Raji (cell line): ENCODE results near the gene SLC25A46.

ENCODE experiments used
- POLR2A ChIP-seq: IDR thresholded peaks from 2 replicates; pipeline ENCODE4 v1.6.1; 2011; ENCODE audit warnings: low read depth, low read length, control low read depth; ENCODE audit not compliant: insufficient read depth

Gene SLC25A46

GRCh38 chr5:110738812-110739651 is at the start of gene SLC25A46:
Gene SLC25A46 (plus strand): TSS chr5:110739007. CDS start chr5:110739120, 113 bp downstream.
- TF ChIP-seq POLR2A = peak; percentile 86

DNA sequence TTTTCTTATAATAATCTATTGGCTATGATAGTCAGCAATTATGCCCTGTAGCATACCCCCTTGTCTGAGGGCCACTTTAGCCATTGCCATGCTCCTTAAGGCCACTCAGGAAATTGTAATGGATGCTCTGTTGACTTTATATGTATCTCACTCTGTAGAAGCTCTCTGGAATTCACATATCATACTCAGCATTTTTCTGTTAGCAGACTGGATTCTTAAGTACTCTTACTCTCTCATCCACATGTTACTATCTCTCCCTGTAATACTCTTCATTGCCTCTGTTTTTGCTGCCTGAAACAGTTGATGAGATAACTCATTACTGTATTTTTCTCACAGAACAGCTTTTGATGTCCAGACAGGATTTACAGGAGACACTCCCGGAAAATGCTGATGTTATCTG is 36.5 kb upstream of the SLC25A46 start:
- no peak for TF ChIP-seq POLR2A

DNA sequence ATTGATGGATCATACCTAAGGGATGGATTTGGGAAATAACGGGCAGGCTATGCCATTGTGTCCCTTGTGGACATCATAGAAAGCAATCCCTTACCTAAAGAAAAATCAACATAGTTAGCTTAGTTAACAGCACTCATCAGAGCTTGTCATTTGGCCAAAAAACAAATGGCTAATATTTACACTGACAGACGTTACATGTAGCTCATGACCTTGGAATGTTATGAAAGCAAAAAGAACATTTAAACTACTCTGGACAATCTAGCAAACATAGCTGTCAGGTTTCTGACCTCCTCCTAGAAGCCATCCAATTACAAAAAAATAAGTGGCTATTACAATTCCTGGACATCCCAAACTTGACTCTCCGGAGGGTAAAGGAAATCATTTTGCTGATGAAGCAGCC is 36.1 kb upstream of the SLC25A46 start:
- TF ChIP-seq POLR2A = no peak

GRCh38 chr5:110703481-110703880 is 35.3 kb upstream of the SLC25A46 start:
- TF ChIP-seq POLR2A = no peak

- no peak for TF ChIP-seq POLR2A
These were observed 33.5 kb upstream of the SLC25A46 start for GRCh38 chr5:110705349-110705748.

GRCh38 chr5:110707260-110707844 is 31.5 kb upstream of the SLC25A46 start:
- TF ChIP-seq POLR2A = no peak

GRCh38 chr5:110716247-110717245 is 22.3 kb upstream of the SLC25A46 start:
- no peak for TF ChIP-seq POLR2A

GRCh38 chr5:110718311-110718710 is 20.5 kb upstream of the SLC25A46 start:
- TF ChIP-seq POLR2A = no peak

GRCh38 chr5:110726249-110727024 is 12.4 kb upstream of the SLC25A46 start, which contains the start of gene TMEM232:
Gene TMEM232 (minus strand): TSS chr5:110726671. CDS start chr5:110667352, 59,319 bp downstream.
- 0 out of 2 replicates have a peak, but pooled peaks have one; percentile 23 for TF ChIP-seq POLR2A

GRCh38 chr5:110727025-110727314 is 11.8 kb upstream of the SLC25A46 start:
- TF ChIP-seq POLR2A = no peak

- no peak for TF ChIP-seq POLR2A
These were observed 4.7 kb upstream of the SLC25A46 start for GRCh38 chr5:110734101-110734500.

DNA sequence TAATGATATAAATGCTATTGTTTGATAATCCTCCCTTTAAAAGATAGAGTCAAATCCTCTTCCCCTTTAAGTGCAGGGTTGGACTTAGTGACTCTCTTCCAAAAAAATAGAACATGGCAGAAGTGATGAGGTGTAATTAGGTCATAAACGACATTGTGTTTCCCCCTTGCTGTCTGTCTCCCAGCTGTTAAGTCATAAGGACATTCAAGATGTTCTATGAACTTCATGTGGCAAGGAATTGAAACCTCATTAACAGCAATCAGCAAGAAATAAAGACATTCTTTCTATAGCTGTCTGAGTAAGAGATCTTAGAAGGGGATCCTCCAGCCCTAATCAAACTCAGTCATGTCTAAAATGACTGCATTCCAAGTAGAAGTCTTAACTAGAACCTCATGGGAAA is 3.3 kb upstream of the SLC25A46 start:
- TF ChIP-seq POLR2A = no peak

- TF ChIP-seq POLR2A = no peak
These were observed 2.1 kb upstream of the SLC25A46 start for GRCh38 chr5:110736753-110737152.

DNA sequence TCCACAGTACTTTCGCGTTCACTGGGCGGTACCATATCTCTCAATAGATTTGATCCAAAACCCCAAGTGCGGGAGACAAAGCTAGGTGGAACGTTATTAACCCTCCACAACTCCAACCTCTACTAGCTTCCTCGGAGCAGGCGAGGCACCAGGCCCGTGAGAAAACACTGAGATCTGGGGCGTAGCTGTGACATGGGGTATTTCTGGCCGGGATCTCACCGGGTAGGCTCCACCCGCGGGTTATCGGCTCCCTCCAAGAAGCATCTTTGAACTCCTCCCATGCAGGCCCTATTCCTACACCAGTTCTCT is 350 bp upstream of the SLC25A46 start:
- no peak for TF ChIP-seq POLR2A

DNA sequence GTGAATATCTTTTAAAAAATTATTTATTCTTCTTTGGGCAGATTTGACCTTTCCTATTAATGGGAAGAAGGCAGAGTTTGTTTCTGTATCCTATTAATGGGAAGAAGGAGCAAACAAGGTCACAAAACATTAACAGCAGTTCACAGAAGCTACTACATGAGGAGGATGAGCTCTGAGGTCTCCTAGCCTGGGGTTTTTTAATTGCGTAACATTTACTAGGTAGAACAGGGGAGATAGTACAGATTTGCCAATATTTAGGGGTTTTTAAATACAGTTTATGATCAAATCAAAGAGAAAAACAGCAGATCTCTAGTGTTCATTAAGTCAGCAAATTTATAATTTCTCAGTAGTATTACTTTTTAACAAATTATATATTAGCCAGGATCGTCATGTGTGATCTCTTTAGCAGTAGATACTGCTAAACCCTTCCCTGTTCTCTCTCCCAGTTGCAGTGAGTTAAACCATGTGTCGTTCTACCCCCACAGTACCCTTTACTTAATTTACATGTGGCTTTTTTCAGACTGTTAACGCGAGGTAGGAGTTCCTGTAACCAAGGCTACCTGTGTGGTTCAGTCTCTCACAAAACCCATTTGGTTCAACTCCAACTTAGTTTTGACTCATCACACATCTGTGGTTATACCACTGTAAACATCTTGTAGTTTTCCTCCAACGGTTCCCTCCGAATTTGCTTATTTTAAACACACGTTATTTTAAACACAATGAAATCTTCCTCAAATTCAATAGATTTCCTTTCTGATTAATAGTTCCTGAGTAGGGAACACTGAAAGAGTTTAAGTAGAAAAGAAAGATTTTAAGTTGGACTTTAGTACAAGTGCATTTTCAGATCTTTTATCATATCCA is 13.3 kb downstream of the SLC25A46 start:
- TF ChIP-seq POLR2A = peak; percentile 62
